ENCODE results near the gene FXN.
"Not testable (repeated sequence)": the region's sequence is repeated elsewhere in the genome, so short reads cannot be mapped to it uniquely, and the experiment has no call there.

Gene FXN

GRCh38 chr9:69027355-69028097 is 8.0 kb upstream of the FXN start:
- DNase-seq: no peak

GRCh38 chr9:69028754-69029153 is 6.8 kb upstream of the FXN start:
- DNase-seq: no peak

- DNase-seq: no peak
Measured at GRCh38 chr9:69029535-69029934, 6.0 kb upstream of the FXN start.

- no peak for DNase-seq
Measured at GRCh38 chr9:69030851-69031645, 4.5 kb upstream of the FXN start.

- DNase-seq: no peak
Measured at GRCh38 chr9:69034071-69034470, 1.5 kb upstream of the FXN start.

- no peak for DNase-seq
Measured at GRCh38 chr9:69036309-69036708, 757 bp downstream of the FXN start.

- no peak for DNase-seq
Measured at GRCh38 chr9:69036799-69037198, 1.2 kb downstream of the FXN start.

- DNase-seq: no peak
Measured at GRCh38 chr9:69040646-69041045, 5.1 kb downstream of the FXN start.

- no peak for DNase-seq
Measured at GRCh38 chr9:69044240-69045219, 9.0 kb downstream of the FXN start.

- no peak for DNase-seq
Measured at GRCh38 chr9:69045821-69046220, 10.3 kb downstream of the FXN start.

- DNase-seq: no peak
Measured at GRCh38 chr9:69046723-69047122, 11.2 kb downstream of the FXN start.

GRCh38 chr9:69047371-69047770 is 11.8 kb downstream of the FXN start:
- no peak for DNase-seq

GRCh38 chr9:69049094-69049493 is 13.5 kb downstream of the FXN start:
- no peak for DNase-seq

GRCh38 chr9:69050936-69051335 is 15.4 kb downstream of the FXN start:
- DNase-seq: not testable (repeated sequence)

GRCh38 chr9:69054989-69055388 is 19.4 kb downstream of the FXN start:
- no peak for DNase-seq

GRCh38 chr9:69056191-69056815 is 20.8 kb downstream of the FXN start:
- DNase-seq: no peak

- no peak for DNase-seq
Measured at GRCh38 chr9:69058101-69058500, 22.5 kb downstream of the FXN start.

GRCh38 chr9:69060766-69061165 is 25.2 kb downstream of the FXN start:
- DNase-seq: no peak

GRCh38 chr9:69062195-69062594 is 26.6 kb downstream of the FXN start:
- no peak for DNase-seq

GRCh38 chr9:69063839-69064238 is 28.3 kb downstream of the FXN start:
- no peak for DNase-seq

GRCh38 chr9:69065660-69066059 is 30.1 kb downstream of the FXN start:
- no peak for DNase-seq

- no peak for DNase-seq
Measured at GRCh38 chr9:69066955-69067354, 31.4 kb downstream of the FXN start.

- DNase-seq: no peak
Measured at GRCh38 chr9:69070201-69070600, 34.6 kb downstream of the FXN start.

All from left hindlimb (tissue), 1 donor.